Retinal pigment epithelial cell (primary cell): Measurements from ENCODE around the gene TMEM184A.

ENCODE experiments used
- DNase-seq: peaks from one replicate; pipeline ENCODE4 v3.0.0-alpha.2; 2010; ENCODE audit warnings: low read depth
- H3K4me3 ChIP-seq: 2 replicates; pipeline ENCODE4 v1.5.1; 2011; ENCODE audit warnings: mild to moderate bottlenecking, low read length, control low read depth, moderate library complexity
- TF ChIP-seq, protein P1 (sequence below): conservative IDR thresholded peaks from 2 replicates; pipeline ENCODE4 v1.5.1; 2011; ENCODE audit warnings: low read depth, low read length, control low read depth, inconsistent platforms

Gene TMEM184A

DNA sequence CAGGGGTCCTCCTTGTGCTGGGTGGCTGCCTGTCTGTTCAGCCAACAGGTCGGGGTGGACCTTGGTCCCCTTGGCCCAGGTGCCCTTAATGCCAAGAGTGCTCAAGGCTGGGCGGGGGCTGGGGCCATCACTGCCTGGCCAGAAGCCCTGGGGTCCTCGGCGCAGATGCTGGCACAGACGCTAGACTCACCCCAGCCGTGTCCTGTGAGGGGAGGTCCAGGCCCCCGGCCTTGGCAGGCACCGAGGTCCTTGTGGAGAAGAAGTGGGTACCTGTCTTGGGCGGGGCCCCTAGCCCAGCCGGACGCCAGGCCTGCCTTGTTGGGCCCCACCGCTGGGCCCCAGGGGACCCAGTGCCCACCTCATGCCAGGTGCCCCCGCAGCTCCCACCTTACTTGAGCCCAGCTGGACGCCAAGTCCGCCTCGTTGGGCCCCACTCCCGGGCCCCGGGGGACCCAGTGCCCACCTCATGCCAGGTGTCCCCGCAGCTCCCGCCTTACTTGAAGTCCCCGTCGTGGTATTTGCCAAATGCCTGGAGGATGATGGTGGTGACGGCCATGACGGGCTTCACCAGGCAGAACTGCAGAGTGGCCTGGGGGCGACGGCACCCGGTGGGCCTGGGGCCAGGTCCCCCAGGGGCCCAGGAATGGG is 6.5 kb downstream of the TMEM184A start:
- no peak for DNase-seq
- no peak overlapping the region for H3K4me3 ChIP-seq
- TF ChIP-seq, protein P1, sequence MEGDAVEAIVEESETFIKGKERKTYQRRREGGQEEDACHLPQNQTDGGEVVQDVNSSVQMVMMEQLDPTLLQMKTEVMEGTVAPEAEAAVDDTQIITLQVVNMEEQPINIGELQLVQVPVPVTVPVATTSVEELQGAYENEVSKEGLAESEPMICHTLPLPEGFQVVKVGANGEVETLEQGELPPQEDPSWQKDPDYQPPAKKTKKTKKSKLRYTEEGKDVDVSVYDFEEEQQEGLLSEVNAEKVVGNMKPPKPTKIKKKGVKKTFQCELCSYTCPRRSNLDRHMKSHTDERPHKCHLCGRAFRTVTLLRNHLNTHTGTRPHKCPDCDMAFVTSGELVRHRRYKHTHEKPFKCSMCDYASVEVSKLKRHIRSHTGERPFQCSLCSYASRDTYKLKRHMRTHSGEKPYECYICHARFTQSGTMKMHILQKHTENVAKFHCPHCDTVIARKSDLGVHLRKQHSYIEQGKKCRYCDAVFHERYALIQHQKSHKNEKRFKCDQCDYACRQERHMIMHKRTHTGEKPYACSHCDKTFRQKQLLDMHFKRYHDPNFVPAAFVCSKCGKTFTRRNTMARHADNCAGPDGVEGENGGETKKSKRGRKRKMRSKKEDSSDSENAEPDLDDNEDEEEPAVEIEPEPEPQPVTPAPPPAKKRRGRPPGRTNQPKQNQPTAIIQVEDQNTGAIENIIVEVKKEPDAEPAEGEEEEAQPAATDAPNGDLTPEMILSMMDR: no peak

DNA sequence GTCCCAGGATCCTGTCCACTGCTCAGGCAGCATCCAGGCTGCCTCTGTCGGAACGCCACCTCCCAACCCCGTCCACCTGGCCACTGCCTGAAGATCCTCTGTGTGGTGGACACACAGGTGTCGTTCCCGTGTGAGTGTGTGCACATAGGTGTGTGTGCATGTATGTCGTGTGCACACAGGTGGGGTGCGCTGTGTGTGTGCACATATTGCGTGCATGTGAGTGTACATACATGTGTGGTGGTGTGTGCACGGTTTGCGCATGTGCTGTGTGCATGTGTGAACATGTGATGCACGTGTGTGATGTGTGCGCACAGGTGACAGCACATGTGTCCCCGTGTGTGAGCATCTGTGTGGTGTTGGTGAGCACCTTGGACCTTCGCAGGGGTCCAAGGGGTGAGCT is 7.1 kb downstream of the TMEM184A start:
- DNase-seq: no peak
- TF ChIP-seq, protein P1: no peak
- H3K4me3 ChIP-seq: no peak overlapping the region

DNA sequence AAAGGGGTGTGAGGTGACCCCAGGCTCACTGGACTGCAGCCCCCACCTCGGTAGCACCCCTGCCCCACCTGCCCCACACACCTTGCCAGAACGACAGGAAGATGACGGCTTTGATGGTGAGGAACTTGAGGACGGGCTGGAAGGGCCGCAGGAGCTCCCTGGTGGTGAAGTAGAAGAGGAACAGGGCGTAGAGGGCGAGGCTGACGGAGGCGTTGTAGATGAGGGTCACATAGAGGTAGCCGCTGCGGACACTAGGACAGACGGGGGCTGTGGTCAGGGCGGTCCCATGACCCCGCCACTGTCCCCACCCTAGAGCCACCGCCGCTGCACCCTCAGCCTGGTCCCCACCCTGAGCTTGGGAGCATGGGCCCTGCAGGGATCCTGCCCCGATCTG is 7.6 kb downstream of the TMEM184A start:
- no peak for DNase-seq
- TF ChIP-seq, protein P1: peak; percentile 3
- no peak overlapping the region for H3K4me3 ChIP-seq

DNA sequence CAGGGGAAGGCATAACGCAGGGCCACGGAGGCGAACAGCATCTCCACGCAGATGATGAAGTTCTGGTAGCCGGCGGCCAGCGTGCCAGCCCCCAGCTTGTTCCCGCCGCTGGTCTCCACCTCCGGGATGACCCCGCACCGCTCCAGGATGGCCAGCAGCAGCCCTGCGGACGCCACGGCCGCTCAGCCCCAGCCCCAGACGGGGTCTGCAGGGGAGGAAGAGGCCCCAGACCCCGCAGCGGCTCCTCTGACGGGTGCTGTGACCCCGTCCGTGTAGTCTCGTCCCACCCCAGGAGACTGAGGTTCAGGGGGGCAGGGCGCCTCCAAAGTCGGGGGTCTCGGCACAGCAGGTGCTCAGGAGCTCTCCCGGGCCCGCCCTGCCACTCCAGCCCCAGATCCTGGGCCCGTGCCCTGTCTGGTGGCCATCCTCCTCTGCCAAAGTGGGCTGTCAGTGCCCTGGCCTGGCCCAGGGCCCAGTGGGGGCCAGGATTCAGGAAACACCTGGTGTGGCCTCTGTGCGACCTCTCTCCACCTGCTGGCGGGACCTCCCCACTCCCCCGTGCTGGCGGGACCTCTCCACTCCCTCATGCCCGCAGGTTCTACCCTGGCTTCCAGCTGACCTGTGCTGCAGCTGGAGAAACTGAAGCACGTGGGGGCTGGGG is 8.1 kb downstream of the TMEM184A start:
- no peak for DNase-seq
- no peak overlapping the region for H3K4me3 ChIP-seq
- TF ChIP-seq, protein P1: no peak

GRCh38 chr7:1546909-1547776 is 8.9 kb downstream of the TMEM184A start:
- no peak for DNase-seq
- TF ChIP-seq, protein P1: no peak
- H3K4me3 ChIP-seq: no peak overlapping the region

DNA sequence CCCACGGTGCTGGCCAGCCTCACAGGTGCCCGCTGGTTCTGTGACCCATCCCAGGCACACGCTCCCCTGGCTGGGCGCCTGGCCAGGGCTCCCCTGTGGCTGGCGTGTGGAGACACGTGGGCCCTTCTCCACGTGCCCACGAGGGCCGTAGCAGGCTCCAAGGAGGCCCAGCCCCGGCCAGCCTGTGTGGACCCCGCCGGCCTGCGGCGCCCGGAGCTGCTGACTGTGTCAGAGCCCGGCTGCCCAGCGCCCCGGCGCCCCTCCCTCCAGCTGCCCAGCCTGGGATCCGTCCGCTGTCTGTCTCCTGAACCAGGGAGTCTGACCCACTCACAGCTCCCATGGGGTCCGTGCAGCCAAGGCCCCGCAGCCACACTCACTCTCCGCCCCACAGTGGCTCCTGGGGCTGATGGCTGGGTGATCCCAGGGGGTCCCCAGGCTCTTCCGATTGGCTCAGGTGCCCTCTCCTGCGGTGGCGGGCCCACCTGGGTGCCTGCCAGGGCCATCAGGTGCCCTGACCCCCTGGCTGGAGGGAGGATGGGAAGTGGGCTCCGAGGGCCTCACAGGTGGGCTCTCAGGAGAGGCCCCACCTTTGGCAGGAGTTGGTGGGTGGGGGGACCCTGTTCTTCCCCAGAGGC is 9.6 kb downstream of the TMEM184A start:
- TF ChIP-seq, protein P1: no peak
- DNase-seq: no peak
- H3K4me3 ChIP-seq: no peak overlapping the region
